Activated naive CD4-positive, alpha-beta T cell treated with anti-CD3 and anti-CD28 coated beads, Interleukin-2, amount 50 U/mL, for 16 hours (primary cell): Measurements from ENCODE around the gene PIP5K1C.
"Not testable (repeated sequence)": the region's sequence is repeated elsewhere in the genome, so short reads cannot be mapped to it uniquely, and the experiment has no call there.

Source experiments
- DNase-seq: peaks from one replicate; pipeline ENCODE4 v3.0.0-alpha.2; 2020

PIP5K1C gene

GRCh38 chr19:3659746-3660112 is 40.5 kb downstream of the PIP5K1C start:
- no peak for DNase-seq

GRCh38 chr19:3658870-3659745 is 41.2 kb downstream of the PIP5K1C start:
- DNase-seq, result no peak

- DNase-seq, result no peak
These were observed 42.0 kb downstream of the PIP5K1C start for GRCh38 chr19:3658004-3658869.

GRCh38 chr19:3657395-3657769 is 42.9 kb downstream of the PIP5K1C start:
- no peak for DNase-seq

GRCh38 chr19:3656747-3657394 is 43.4 kb downstream of the PIP5K1C start:
- DNase-seq, result no peak

- DNase-seq, result no peak
These were observed 44.1 kb downstream of the PIP5K1C start for GRCh38 chr19:3656073-3656746.

- no peak for DNase-seq
These were observed 44.7 kb downstream of the PIP5K1C start for GRCh38 chr19:3655402-3656072.

- no peak for DNase-seq
These were observed 46.3 kb downstream of the PIP5K1C start for GRCh38 chr19:3653865-3654513.

GRCh38 chr19:3653081-3653795 is 47.0 kb downstream of the PIP5K1C start:
- no peak for DNase-seq

- no peak for DNase-seq
These were observed 47.8 kb downstream of the PIP5K1C start for GRCh38 chr19:3652422-3652821.

- no peak for DNase-seq
These were observed 48.6 kb downstream of the PIP5K1C start for GRCh38 chr19:3651684-3652083.

GRCh38 chr19:3649888-3650287 is 50.4 kb downstream of the PIP5K1C start:
- no peak for DNase-seq

GRCh38 chr19:3648037-3648905 is 52.0 kb downstream of the PIP5K1C start:
- no peak for DNase-seq

GRCh38 chr19:3647102-3647501 is 53.2 kb downstream of the PIP5K1C start:
- not testable (repeated sequence) for DNase-seq

- no peak for DNase-seq
These were observed 53.8 kb downstream of the PIP5K1C start for GRCh38 chr19:3646336-3647092.

- no peak for DNase-seq
These were observed 54.5 kb downstream of the PIP5K1C start for GRCh38 chr19:3645726-3646125.

- DNase-seq, result no peak
These were observed 55.2 kb downstream of the PIP5K1C start for GRCh38 chr19:3645067-3645396.

- DNase-seq, result no peak
These were observed 55.8 kb downstream of the PIP5K1C start for GRCh38 chr19:3644351-3645066.
